GM23338 (cell line): ENCODE measurements around the gene ZNF830. TPM values are rescaled to one million over a fixed set of nuclear protein-coding genes. Genes with fewer than 3 reads are reported as not detected.

Experiments used
- ATAC-seq: fragments of 200-7000 bp; cut with Tn5 transposase; 3 replicates; pipeline ENCODE4 v1.9.1; 2020
- DNase-seq: peaks from one replicate; pipeline ENCODE4 v3.0.0-alpha.2; 2015; ENCODE audit warnings: low spot score
- H2AFZ ChIP-seq: fragments of 200-600 bp; sonication (generic); 2 replicates; pipeline ENCODE4 v1.8.0; 2016; ENCODE audit warnings: antibody characterized with exemption, mild to moderate bottlenecking, moderate library complexity
- H3F3A ChIP-seq: fragments of 200-600 bp; sonication (generic); replicated peaks from 2 replicates; pipeline ENCODE4 v1.8.0; 2017; ENCODE audit warnings: antibody characterized with exemption, mixed run types, low read depth
- H3K27ac ChIP-seq: fragments of 200-600 bp; sonication (generic); 2 replicates; pipeline ENCODE4 v1.6.1; 2016; ENCODE audit warnings: low read depth
- H3K27me3 ChIP-seq: fragments of 200-600 bp; sonication (generic); 2 replicates; pipeline ENCODE4 v1.8.0; 2016; ENCODE audit warnings: mild to moderate bottlenecking, mixed run types, moderate library complexity; ENCODE audit not compliant: insufficient read depth
- H3K36me3 ChIP-seq: fragments of 200-600 bp; sonication (generic); 2 replicates; pipeline ENCODE4 v1.8.0; 2016; ENCODE audit warnings: mild to moderate bottlenecking; ENCODE audit not compliant: insufficient read depth
- H3K4me1 ChIP-seq: fragments of 200-600 bp; sonication (generic); 2 replicates; pipeline ENCODE4 v1.8.0; 2016; ENCODE audit warnings: mild to moderate bottlenecking, moderate library complexity; ENCODE audit not compliant: insufficient read depth
- H3K4me2 ChIP-seq: fragments of 200-600 bp; sonication (generic); 2 replicates; pipeline ENCODE4 v1.7.1; 2017; ENCODE audit warnings: mixed run types
- H3K4me3 ChIP-seq: fragments of 200-600 bp; sonication (generic); 2 replicates; pipeline ENCODE4 v1.6.1; 2016; ENCODE audit warnings: mixed run types
- H3K79me2 ChIP-seq: fragments of 200-600 bp; sonication (generic); replicated peaks from 2 replicates; pipeline ENCODE4 v1.8.0; 2017; ENCODE audit warnings: mild to moderate bottlenecking; ENCODE audit not compliant: insufficient read depth
- H3K9me2 ChIP-seq: fragments of 200-600 bp; sonication (generic); 2 replicates; pipeline ENCODE4 v1.8.0; 2017; ENCODE audit not compliant: insufficient read depth
- H4K20me1 ChIP-seq: fragments of 200-600 bp; sonication (generic); replicated peaks from 2 replicates; pipeline ENCODE4 v1.8.0; 2017; ENCODE audit warnings: mild to moderate bottlenecking; ENCODE audit not compliant: insufficient read depth
- H3K27ac Mint-ChIP-seq: 2 replicates; pipeline ENCODE4 v1.8.0; 2020; ENCODE audit warnings: inconsistent platforms, mild to moderate bottlenecking, moderate library complexity, mixed read lengths
- H3K27me3 Mint-ChIP-seq: 3 replicates; pipeline ENCODE4 v1.8.0; 2022; ENCODE audit warnings: low read depth, mild to moderate bottlenecking, moderate library complexity, mixed read lengths, inconsistent platforms; ENCODE audit not compliant: insufficient read depth, poor library complexity
- H3K36me3 Mint-ChIP-seq: 3 replicates; pipeline ENCODE4 v1.8.0; 2021; ENCODE audit warnings: low read depth, mild to moderate bottlenecking, inconsistent platforms, moderate library complexity, mixed read lengths
- H3K4me1 Mint-ChIP-seq: 3 replicates; pipeline ENCODE4 v1.8.0; 2020; ENCODE audit warnings: mild to moderate bottlenecking, inconsistent platforms, mixed read lengths
- H3K4me3 Mint-ChIP-seq: 3 replicates; pipeline ENCODE4 v1.8.0; 2021; ENCODE audit warnings: moderate library complexity, mild to moderate bottlenecking, inconsistent platforms, mixed read lengths
- H3K9me3 Mint-ChIP-seq: 3 replicates; pipeline ENCODE4 v1.8.0; 2020; ENCODE audit warnings: moderate library complexity, mild to moderate bottlenecking, inconsistent platforms, mixed read lengths
- CREB1 ChIP-seq: fragments of 250-450 bp; sonication (Bioruptor Pico); IDR thresholded peaks from 2 replicates; pipeline ENCODE4 v1.5.0; 2020; ENCODE audit warnings: low read depth, mild to moderate bottlenecking, moderate library complexity
- EZH2 ChIP-seq: fragments of 200-600 bp; sonication (generic); IDR thresholded peaks from one replicate; pipeline ENCODE4 v1.8.0; 2017; ENCODE audit warnings: antibody characterized with exemption, mild to moderate bottlenecking, low read depth; ENCODE audit not compliant: unreplicated experiment
- EZH2phosphoT487 ChIP-seq: fragments of 200-600 bp; sonication (generic); IDR thresholded peaks from one replicate; pipeline ENCODE4 v1.8.1; 2018; ENCODE audit warnings: antibody characterized with exemption; ENCODE audit not compliant: unreplicated experiment
- JUNB ChIP-seq: IDR thresholded peaks from one replicate; pipeline ENCODE4 v1.6.1; 2016; ENCODE audit warnings: antibody characterized with exemption; ENCODE audit not compliant: unreplicated experiment
- NANOG ChIP-seq: IDR thresholded peaks from 2 replicates; pipeline ENCODE4 v1.6.1; 2016; ENCODE audit warnings: antibody characterized with exemption, borderline replicate concordance
- POLR2AphosphoS5 ChIP-seq: IDR thresholded peaks from 2 replicates; pipeline ENCODE4 v1.6.1; 2016; ENCODE audit warnings: antibody characterized with exemption, low read depth
- STAT1 ChIP-seq: IDR thresholded peaks from one replicate; pipeline ENCODE4 v1.6.1; 2016; ENCODE audit warnings: antibody characterized with exemption; ENCODE audit not compliant: unreplicated experiment
- ZNF114 ChIP-seq: fragments of 250-450 bp; sonication (Bioruptor Pico); IDR thresholded peaks from 2 replicates; pipeline ENCODE4 v1.5.0; 2020; ENCODE audit warnings: mild to moderate bottlenecking, moderate library complexity
- ZNF331 ChIP-seq: fragments of 250-450 bp; sonication (Bioruptor Pico); IDR thresholded peaks from 2 replicates; pipeline ENCODE4 v1.5.0; 2020; ENCODE audit warnings: low read depth, mild to moderate bottlenecking, moderate library complexity
- polyA plus RNA-seq: library from polyadenylated mRNA; unstranded; fragments of >200 nt; fragmentation: Nextera tagmentation; extraction: Ambion mirVana; gene quantifications from 2 replicates; pipeline ENCODE4 v1.2.1, GENCODE V29; 2016
- total RNA-seq: library from RNA; depleted of rRNA; stranded (reverse); fragments of >200 nt; shearing (Covaris generic); gene quantifications from 2 replicates; pipeline ENCODE4 v1.2.3, GENCODE V29; 2014
- TF ChIP-seq, protein P1 (sequence below), 2 experiments: fragments of 200-600 bp in 1 of 2; sonication (generic) in 1 of 2; conservative IDR thresholded peaks; 2 replicates each; pipeline versions ENCODE4 v1.5.1 to v1.6.1; 2016 to 2017; ENCODE audit warnings: antibody characterized with exemption in 2 of 2, low read depth in 2 of 2, mild to moderate bottlenecking in 2 of 2, moderate library complexity in 1 of 2
- TF ChIP-seq, protein P2 (sequence below): fragments of 250-450 bp; sonication (Bioruptor Pico); IDR thresholded peaks from 2 replicates; pipeline ENCODE4 v1.5.0; 2020; ENCODE audit warnings: mild to moderate bottlenecking, moderate library complexity
- TF ChIP-seq, protein P3 (sequence below): IDR thresholded peaks from one replicate; pipeline ENCODE4 v1.6.1; 2018; ENCODE audit warnings: antibody characterized with exemption; ENCODE audit not compliant: unreplicated experiment
- TF ChIP-seq, protein P4 (sequence below): IDR thresholded peaks from 2 replicates; pipeline ENCODE4 v1.6.1; 2016; ENCODE audit warnings: antibody characterized with exemption

Gene ZNF830
- total and polyA plus RNA-seq, 2 experiments from 2014 or later, result 12.8 to 22.3 TPM

DNA sequence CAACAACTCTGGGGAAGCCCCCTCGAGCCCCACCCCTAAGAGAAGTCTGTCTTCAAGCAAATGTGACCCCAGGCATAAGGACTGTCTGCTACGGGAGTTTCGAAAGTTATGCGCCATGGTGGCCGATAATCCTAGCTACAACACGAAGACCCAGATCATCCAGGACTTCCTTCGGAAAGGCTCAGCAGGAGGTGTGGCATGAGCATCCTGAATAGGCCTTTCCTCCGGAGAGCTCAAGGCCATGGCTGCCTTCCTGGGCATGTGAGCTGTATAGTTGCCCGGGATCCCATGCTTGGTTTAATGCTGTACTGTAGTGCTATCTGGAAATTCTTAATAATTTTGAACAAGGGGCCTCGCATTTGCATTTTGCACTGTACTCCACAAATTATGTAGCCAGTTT, 28.1 kb downstream of the ZNF830 start:
- H3K79me2 ChIP-seq, result peaks cover 31% of the 10 kb centered on the region
- H3K4me2 ChIP-seq, result no peak overlapping the region
- H3K4me3 ChIP-seq, result no peak overlapping the region
- H3K9me3 Mint-ChIP-seq, result no peaks in the 10 kb centered on the region
- H3K4me3 Mint-ChIP-seq, result no peak overlapping the region
- no peaks in the 10 kb centered on the region for H3K4me1 Mint-ChIP-seq
- H3K27me3 Mint-ChIP-seq, result no peaks in the 10 kb centered on the region
- no peak overlapping the region for H2AFZ ChIP-seq
- no peaks in the 10 kb centered on the region for H3F3A ChIP-seq
- H4K20me1 ChIP-seq, result peaks cover 35% of the 10 kb centered on the region
- H3K27ac ChIP-seq, result no peak overlapping the region
- H3K27me3 ChIP-seq, result no peaks in the 10 kb centered on the region
- no peak overlapping the region for H3K27ac Mint-ChIP-seq
- H3K9me2 ChIP-seq, result no peaks in the 10 kb centered on the region
- DNase-seq (no peak), ATAC-seq (no peak)
- TF ChIP-seq EZH2phosphoT487 (no peak), POLR2AphosphoS5 (no peak), EZH2 (no peak), STAT1 (no peak), ZNF331 (CRISPR knock-in tag) (no peak), JUNB (no peak), CREB1 (CRISPR knock-in tag) (no peak), NANOG (no peak), ZNF114 (CRISPR knock-in tag) (no peak)
- TF ChIP-seq, protein P1, sequence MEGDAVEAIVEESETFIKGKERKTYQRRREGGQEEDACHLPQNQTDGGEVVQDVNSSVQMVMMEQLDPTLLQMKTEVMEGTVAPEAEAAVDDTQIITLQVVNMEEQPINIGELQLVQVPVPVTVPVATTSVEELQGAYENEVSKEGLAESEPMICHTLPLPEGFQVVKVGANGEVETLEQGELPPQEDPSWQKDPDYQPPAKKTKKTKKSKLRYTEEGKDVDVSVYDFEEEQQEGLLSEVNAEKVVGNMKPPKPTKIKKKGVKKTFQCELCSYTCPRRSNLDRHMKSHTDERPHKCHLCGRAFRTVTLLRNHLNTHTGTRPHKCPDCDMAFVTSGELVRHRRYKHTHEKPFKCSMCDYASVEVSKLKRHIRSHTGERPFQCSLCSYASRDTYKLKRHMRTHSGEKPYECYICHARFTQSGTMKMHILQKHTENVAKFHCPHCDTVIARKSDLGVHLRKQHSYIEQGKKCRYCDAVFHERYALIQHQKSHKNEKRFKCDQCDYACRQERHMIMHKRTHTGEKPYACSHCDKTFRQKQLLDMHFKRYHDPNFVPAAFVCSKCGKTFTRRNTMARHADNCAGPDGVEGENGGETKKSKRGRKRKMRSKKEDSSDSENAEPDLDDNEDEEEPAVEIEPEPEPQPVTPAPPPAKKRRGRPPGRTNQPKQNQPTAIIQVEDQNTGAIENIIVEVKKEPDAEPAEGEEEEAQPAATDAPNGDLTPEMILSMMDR (conservative IDR thresholded peaks at IDR 0.05; ENCODE audit: low read depth in 2 of 2), result no peak
- TF ChIP-seq, protein P2, sequence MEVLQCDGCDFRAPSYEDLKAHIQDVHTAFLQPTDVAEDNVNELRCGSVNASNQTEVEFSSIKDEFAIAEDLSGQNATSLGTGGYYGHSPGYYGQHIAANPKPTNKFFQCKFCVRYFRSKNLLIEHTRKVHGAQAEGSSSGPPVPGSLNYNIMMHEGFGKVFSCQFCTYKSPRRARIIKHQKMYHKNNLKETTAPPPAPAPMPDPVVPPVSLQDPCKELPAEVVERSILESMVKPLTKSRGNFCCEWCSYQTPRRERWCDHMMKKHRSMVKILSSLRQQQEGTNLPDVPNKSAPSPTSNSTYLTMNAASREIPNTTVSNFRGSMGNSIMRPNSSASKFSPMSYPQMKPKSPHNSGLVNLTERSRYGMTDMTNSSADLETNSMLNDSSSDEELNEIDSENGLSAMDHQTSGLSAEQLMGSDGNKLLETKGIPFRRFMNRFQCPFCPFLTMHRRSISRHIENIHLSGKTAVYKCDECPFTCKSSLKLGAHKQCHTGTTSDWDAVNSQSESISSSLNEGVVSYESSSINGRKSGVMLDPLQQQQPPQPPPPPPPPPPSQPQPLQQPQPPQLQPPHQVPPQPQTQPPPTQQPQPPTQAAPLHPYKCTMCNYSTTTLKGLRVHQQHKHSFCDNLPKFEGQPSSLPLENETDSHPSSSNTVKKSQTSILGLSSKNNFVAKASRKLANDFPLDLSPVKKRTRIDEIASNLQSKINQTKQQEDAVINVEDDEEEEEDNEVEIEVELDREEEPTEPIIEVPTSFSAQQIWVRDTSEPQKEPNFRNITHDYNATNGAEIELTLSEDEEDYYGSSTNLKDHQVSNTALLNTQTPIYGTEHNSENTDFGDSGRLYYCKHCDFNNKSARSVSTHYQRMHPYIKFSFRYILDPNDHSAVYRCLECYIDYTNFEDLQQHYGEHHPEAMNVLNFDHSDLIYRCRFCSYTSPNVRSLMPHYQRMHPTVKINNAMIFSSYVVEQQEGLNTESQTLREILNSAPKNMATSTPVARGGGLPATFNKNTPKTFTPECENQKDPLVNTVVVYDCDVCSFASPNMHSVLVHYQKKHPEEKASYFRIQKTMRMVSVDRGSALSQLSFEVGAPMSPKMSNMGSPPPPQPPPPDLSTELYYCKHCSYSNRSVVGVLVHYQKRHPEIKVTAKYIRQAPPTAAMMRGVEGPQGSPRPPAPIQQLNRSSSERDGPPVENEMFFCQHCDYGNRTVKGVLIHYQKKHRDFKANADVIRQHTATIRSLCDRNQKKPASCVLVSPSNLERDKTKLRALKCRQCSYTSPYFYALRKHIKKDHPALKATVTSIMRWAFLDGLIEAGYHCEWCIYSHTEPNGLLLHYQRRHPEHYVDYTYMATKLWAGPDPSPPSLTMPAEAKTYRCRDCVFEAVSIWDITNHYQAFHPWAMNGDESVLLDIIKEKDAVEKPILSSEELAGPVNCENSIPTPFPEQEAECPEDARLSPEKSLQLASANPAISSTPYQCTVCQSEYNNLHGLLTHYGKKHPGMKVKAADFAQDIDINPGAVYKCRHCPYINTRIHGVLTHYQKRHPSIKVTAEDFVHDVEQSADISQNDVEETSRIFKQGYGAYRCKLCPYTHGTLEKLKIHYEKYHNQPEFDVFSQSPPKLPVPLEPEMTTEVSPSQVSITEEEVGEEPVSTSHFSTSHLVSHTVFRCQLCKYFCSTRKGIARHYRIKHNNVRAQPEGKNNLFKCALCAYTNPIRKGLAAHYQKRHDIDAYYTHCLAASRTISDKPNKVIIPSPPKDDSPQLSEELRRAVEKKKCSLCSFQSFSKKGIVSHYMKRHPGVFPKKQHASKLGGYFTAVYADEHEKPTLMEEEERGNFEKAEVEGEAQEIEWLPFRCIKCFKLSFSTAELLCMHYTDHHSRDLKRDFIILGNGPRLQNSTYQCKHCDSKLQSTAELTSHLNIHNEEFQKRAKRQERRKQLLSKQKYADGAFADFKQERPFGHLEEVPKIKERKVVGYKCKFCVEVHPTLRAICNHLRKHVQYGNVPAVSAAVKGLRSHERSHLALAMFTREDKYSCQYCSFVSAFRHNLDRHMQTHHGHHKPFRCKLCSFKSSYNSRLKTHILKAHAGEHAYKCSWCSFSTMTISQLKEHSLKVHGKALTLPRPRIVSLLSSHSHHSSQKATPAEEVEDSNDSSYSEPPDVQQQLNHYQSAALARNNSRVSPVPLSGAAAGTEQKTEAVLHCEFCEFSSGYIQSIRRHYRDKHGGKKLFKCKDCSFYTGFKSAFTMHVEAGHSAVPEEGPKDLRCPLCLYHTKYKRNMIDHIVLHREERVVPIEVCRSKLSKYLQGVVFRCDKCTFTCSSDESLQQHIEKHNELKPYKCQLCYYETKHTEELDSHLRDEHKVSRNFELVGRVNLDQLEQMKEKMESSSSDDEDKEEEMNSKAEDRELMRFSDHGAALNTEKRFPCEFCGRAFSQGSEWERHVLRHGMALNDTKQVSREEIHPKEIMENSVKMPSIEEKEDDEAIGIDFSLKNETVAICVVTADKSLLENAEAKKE (CRISPR knock-in tag), result no peak
- TF ChIP-seq, protein P3, sequence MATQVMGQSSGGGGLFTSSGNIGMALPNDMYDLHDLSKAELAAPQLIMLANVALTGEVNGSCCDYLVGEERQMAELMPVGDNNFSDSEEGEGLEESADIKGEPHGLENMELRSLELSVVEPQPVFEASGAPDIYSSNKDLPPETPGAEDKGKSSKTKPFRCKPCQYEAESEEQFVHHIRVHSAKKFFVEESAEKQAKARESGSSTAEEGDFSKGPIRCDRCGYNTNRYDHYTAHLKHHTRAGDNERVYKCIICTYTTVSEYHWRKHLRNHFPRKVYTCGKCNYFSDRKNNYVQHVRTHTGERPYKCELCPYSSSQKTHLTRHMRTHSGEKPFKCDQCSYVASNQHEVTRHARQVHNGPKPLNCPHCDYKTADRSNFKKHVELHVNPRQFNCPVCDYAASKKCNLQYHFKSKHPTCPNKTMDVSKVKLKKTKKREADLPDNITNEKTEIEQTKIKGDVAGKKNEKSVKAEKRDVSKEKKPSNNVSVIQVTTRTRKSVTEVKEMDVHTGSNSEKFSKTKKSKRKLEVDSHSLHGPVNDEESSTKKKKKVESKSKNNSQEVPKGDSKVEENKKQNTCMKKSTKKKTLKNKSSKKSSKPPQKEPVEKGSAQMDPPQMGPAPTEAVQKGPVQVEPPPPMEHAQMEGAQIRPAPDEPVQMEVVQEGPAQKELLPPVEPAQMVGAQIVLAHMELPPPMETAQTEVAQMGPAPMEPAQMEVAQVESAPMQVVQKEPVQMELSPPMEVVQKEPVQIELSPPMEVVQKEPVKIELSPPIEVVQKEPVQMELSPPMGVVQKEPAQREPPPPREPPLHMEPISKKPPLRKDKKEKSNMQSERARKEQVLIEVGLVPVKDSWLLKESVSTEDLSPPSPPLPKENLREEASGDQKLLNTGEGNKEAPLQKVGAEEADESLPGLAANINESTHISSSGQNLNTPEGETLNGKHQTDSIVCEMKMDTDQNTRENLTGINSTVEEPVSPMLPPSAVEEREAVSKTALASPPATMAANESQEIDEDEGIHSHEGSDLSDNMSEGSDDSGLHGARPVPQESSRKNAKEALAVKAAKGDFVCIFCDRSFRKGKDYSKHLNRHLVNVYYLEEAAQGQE, result no peak
- TF ChIP-seq, protein P4, sequence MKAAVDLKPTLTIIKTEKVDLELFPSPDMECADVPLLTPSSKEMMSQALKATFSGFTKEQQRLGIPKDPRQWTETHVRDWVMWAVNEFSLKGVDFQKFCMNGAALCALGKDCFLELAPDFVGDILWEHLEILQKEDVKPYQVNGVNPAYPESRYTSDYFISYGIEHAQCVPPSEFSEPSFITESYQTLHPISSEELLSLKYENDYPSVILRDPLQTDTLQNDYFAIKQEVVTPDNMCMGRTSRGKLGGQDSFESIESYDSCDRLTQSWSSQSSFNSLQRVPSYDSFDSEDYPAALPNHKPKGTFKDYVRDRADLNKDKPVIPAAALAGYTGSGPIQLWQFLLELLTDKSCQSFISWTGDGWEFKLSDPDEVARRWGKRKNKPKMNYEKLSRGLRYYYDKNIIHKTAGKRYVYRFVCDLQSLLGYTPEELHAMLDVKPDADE, result no peak
- no peaks in the 10 kb centered on the region for H3K4me1 ChIP-seq
- peaks cover 96% of the 10 kb centered on the region for H3K36me3 Mint-ChIP-seq
- H3K36me3 ChIP-seq, result peaks cover 83% of the 10 kb centered on the region
